ENCODE results near the gene BICRA.
"Not testable (repeated sequence)": the region's sequence is repeated elsewhere in the genome, so short reads cannot be mapped to it uniquely, and the experiment has no call there.

The BICRA gene

DNA sequence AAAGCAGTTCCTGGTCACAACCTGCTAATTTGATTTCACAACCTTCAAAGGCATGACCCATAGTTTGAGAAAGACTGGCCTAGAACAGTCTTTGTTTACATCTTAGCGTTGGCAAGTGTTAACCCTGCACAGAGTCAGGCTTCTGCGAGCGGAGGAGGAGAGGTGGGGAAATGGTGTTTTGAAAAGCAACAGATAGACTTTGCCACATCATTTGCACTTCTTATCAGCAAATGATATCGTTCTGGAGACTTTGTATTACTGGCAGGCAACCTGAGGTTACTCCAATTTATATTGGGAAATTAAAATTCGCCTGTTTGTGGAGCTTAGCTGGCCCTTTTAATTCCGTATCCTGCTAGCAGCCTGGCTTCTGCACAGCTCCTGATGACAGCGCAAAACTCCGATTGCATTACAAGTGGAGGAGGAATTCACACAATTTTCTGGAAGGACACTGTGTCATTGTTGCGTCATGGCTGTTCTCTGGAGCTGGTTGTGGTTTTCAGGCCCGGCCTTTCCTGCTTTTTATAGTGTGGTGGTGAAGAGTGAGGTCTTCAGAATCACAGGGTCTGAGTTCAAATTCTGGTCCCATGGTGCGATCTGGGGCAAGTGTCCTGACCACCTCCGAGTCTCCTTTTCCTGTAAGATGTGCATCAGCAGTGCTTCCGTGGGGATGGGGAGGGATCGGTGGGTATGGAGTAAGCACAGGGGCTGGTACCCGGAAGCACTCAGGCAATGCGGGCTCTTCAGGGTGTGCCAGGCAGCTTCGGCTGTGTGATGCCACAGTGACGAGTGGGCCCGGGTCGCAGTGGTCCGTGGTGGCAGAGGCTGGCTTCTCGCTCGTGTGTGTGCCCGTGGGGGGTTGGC lies 55.2 kb downstream of the BICRA start:
- no peak for DNase-seq

DNA sequence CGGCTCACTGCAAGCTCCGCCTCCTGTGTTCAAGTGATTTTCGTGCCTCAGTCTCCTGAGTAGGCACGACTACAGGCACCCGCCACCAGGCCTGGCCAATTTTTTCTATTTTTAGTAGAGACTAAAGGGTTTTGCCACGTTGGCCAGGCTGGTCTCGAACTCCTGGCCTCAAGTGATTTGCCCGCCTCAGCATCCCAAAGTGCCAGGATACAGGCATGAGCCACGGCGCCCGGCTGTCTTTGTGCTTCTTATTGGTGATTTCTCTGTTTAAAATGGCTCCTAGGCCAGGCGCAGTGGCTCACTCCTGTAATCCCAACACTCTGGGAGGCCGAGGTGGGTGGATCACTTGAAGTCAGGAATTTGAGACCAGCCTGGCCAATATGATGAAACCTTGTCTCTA lies 59.6 kb downstream of the BICRA start:
- not testable (repeated sequence) for DNase-seq

DNA sequence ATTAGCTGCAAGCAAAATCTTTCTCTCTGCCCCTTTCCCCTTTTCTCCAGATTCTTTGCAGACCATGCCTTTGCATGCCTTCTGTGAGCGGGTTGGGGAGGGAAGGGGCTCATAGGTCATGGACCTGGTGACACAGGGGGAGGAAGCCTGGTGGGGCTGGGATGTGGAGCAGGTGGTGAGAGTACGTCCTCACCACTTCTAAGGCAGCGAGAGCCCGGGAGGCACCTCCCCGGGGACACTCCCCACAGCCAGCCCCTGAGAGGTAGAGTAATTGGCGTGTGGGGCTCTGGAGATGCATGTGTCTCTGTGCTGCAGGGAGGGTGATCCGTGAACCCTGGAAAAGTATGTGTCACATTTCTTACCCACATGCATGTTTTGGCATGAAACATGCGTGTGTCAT lies 61.8 kb downstream of the BICRA start:
- no peak for DNase-seq

DNA sequence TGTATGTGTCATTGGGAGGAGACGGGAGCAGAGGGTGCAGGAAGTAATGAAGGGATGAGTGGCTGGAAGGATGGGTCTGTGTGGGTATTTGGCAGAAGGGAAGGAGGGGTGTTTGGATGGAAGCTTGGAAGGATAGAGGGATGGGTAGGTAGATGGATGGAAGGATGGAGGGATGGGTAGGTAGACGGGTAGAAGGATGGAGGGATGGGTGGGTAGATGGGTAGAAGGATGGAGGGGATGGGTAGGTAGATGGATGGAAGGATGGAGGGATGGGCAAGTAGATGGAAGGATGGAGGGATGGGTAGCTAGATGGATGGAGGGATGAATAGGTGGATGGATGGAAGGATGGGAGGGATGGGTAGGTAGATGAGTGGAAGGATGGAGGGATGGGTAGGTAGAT lies 62.6 kb downstream of the BICRA start:
- no peak for DNase-seq

DNA sequence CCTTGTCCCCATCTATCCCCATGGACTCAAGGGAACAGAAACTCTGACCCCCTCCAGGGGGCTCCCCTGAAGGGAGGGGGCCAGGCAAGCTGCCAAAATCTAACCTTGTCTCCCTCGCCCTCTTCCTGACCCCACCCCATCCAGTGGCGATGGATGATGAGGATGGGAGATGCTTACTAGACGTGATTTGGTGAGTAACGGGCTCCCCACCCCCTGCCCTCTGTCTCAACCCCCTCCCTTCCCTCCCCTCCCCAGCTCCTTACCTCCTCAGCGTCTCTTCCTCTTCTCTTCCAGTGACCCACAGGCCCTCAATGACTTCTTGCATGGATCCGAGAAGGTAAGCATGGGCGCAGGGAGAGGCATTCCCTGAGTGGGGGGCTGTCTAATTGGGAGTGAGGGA lies 64.5 kb downstream of the BICRA start:
- no peak for DNase-seq

DNA sequence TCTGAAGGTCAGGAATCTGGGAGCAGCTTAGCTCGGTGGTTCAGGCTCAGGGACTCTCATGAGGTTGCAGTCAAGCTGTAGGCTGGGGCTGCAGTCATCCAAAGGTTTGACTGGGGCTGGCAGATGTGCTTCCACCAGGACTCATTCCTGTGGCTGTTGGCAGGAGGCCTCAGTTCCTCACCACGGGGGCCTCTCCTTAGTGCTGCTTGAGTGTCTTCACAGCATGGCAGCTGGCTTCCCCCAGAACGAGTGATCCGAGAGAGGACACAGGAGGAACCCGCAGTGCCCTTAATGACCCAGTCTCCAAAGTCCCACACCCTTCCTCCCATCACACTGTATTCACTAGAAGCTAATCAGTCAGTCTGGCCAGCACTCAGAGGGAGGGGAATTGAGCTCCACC lies 65.6 kb downstream of the BICRA start:
- no peak for DNase-seq

DNA sequence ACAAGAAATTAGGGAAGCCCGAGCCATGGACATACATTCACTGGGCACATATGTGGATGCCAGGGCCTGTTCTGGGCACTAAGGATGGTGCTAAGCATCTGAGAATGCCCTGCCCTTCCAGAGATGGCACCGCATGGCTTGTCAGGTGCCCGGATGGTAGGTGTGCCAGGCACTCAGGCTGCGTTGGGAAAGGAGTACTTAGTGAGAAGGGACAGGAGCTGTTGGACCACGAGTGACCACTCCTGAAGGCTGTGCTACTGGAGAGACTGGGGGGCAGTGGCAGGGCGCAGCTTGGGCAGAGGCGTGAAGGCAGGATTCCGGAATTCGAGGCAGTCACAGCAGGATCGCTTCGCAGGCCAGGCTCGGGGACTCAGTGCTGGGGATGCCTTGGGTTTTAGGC lies 66.3 kb downstream of the BICRA start:
- no peak for DNase-seq

DNA sequence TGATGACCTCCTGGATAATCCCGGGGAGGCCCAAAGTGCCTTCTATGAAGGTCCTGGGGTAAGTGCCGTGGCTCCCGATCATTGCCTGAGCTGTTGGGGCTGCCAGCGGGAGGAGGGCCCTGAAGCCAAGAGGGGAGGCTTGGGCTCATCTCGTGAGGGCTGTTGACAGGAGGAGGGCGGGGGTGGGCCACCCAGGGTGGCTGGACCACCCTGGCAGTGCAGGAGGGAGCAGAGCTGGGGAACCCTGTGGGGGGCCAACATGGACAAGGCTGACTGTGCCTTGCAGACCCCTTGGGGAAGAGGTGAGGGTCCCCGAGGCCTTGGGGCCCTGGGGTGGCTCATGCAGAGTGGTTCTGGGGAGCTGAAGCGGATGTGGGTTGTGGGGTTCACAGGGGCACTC lies 66.9 kb downstream of the BICRA start:
- DNase-seq, result no peak

DNA sequence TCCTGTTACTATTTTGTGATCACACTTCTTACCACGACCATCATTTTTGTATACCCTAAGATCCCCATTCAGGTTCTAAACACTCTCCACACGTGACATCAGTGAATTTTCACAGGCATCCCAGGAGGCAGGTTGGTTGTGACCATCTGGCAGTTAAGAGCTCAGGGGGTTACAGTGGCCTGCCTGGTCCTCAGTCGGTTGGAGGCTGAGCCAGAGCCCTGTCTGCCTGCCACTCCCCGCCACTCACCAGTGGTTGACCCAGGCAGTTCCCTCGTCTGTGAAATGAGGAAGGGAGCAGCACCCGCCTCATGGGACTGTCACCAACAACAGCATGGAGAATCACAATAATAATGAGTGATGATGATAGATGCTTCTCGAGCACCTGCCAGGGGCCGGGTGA lies 67.9 kb downstream of the BICRA start:
- peak; percentile 30 for DNase-seq

DNA sequence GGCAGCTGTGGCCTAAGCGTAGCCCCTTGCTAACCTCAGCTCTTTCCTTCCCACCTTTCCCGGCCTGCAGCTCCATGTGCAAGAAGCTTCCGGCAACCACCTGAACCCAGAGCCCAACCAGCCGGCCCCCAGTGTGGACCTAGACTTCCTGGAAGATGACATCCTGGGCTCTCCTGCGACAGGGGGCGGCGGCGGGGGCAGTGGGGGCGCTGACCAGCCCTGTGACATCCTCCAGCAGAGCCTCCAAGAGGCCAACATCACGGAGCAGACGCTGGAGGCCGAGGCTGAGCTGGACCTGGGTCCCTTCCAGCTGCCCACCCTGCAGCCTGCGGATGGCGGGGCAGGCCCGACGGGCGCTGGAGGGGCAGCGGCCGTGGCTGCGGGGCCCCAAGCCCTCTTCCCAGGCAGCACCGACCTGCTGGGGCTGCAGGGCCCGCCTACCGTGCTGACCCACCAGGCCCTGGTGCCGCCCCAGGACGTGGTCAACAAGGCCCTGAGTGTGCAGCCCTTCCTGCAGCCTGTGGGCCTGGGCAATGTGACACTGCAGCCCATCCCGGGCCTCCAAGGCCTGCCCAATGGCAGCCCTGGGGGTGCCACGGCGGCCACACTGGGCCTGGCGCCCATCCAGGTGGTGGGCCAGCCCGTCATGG lies 70.4 kb downstream of the BICRA start:
- DNase-seq, result no peak

DNA sequence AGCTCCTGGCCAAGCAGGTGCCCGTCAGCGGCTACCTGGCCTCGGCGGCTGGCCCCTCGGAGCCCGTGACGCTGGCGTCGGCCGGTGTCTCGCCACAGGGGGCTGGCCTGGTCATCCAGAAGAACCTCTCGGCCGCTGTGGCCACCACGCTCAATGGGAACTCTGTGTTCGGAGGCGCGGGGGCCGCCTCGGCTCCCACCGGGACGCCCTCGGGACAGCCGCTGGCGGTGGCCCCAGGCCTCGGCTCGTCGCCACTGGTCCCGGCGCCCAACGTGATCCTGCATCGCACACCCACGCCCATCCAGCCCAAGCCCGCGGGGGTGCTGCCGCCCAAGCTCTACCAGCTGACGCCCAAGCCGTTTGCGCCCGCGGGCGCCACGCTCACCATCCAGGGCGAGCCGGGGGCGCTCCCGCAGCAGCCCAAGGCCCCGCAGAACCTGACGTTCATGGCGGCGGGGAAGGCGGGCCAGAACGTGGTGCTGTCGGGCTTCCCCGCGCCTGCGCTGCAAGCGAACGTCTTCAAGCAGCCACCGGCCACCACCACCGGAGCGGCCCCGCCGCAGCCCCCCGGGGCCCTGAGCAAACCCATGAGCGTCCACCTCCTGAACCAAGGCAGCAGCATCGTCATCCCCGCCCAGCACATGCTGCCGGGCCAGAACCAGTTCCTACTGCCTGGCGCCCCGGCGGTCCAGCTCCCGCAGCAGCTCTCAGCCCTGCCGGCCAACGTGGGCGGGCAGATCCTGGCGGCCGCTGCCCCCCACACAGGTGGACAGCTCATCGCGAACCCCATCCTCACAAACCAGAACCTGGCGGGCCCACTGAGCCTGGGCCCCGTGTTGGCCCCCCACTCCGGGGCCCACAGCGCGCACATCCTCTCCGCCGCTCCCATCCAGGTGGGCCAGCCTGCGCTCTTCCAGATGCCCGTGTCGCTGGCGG lies 71.3 kb downstream of the BICRA start:
- DNase-seq, result no peak

DNA sequence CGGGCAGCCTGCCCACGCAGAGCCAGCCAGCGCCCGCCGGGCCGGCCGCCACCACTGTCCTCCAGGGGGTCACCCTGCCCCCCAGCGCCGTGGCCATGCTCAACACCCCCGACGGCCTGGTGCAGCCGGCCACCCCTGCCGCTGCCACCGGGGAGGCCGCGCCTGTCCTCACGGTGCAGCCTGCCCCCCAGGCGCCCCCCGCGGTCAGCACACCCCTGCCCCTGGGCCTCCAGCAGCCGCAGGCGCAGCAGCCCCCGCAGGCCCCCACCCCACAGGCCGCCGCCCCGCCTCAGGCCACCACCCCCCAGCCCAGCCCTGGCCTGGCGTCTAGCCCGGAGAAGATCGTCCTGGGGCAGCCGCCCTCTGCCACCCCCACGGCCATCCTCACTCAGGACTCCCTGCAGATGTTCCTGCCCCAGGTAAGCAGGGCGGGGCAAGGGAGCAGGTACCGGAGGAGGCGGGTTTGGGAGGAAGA lies 72.0 kb downstream of the BICRA start:
- DNase-seq, result no peak

DNA sequence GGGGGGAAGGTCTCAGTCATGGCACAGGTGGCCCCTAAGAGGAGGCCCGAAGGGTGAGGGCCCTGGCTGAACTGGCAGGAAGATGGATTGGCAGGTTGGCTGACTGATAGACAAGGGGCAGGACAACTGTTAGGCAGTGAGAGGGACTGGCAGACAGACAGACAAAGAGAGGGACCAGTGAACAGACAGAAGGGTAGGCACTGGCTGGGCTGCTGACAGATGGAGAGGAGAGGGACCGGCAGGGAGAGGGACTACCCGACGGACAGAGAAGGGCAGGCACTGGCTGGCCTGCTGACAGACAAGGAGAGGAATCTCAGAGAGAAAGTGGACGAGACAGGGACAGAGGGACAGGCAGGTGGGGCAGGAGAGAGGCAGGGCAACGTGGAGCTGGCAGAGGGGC lies 72.5 kb downstream of the BICRA start:
- DNase-seq, result no peak

DNA sequence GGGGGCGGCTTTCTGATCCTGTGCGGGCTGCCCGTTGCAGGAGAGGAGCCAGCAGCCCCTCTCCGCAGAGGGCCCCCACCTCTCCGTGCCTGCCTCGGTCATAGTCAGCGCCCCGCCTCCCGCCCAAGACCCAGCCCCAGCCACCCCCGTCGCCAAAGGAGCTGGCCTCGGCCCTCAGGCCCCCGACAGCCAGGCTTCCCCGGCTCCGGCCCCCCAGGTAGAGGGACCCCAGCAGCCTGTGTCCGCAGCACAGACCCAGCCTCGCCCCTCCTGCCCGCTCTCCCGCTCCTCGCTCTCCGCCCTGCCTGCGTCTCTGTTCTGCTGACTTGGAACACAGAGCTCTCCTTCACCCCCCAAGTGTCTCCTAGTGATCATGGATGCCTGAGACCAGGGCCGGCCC lies 73.0 kb downstream of the BICRA start:
- DNase-seq, result no peak

DNA sequence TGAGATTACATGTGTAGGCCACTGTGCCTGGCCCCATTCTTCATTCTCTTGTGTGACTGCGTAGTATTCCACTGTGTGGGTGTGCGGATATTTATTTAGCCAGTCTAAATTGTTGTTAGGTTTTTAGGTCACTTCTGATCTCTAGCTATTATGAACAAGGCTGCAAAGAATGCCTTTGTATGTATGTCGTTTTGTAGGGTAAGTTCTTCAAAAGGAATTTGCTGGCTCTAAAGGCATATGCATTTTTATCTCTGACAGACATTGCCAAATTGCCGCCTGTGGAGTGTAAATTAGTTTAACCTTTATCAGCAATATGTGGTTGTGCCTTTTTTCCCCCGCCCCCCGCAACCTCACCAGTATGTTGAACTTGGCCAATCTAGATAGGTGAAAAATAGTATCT lies 74.0 kb downstream of the BICRA start:
- no peak for DNase-seq

DNA sequence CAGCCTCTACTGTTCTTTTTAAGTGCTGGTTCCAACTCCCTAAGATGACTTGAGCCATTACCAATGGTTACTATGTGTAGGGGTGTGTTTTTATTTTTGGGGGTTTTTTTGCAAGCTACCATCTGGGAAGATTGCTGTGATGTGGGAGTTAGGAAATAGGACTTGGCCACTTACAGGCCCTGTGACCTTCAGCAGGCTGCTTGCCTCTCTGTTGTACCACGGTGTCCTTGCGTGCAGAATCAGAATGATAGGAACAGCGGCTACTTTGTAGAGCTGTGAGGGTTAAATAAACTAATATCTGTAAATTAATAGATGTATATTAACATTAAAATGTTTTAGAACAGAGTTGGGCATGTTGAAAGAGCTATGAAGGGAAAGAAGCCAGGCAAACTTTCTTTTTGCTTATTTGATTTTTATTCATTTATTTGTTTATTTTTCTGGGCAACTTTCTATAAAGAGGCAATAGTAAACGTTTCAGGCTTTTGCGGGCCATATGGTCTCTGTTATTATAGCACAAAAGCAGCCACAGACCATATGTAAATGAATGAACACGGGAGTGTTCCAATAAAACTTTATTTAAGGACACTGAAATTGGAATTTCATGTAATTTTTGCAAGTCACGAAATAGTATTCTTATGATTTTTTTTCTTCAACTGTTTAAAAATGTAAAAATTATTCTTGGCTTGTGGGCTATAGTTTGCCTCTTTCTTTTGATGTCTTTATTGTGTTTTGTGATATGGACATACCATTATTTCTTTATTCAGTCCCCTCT lies 77.9 kb downstream of the BICRA start:
- no peak for DNase-seq

DNA sequence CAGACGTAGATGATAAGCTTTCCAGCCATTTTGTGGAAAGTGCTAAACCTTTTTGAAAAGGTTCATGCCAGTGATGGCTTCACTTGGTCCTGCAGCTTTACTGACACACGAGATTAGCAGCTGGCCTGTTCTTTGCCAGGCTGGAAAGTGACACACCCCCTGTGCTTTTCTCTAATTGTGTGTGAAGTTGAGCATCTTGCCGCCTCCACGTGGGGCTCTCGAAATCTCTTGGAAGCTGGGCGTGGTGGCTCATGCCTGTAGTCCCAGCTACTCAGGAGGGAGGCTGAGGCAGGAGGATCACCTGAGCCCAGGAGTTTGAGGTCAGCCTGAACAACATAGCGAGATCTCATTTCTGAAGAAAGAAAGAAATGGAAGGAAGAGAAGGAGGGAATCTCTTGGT lies 79.0 kb downstream of the BICRA start:
- DNase-seq, result no peak

DNA sequence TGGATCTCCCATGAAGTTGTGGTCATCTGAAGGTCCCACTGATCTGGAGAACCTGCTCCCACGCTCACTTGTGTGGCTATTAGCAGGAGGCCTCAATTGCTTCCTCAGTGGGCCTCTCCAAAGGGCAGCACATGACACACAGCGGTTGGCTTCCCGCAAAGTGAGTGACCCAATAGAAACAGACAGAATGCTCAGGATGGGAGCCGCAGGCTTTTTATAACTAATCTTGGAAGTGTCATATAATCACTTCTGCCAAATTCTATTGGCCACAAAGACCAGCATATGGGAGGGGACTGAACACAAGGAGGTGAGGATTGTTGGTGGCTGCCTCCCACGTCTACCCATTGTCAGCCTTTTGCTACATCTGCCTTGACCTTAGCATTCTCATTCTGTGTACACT lies 82.2 kb downstream of the BICRA start:
- DNase-seq, result no peak

DNA sequence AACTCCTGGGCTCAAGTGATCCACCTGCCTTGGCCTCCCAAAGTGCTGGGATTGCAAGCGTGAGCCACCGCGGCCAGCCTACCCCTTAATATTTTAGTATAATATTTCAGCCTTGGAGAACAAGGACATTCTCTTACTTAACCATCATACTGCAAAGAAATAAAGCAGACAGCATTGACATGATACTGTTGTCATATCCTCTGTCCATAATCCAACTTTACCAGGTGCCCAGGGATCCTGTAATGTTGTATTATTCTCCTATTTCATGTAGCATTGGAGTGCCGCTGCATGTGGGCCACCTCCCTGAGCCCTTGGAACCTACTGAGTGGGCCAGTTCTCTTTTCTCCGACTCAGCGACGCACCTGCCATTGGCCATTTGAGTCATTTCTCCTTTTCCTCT lies 82.8 kb downstream of the BICRA start:
- no peak for DNase-seq

DNA sequence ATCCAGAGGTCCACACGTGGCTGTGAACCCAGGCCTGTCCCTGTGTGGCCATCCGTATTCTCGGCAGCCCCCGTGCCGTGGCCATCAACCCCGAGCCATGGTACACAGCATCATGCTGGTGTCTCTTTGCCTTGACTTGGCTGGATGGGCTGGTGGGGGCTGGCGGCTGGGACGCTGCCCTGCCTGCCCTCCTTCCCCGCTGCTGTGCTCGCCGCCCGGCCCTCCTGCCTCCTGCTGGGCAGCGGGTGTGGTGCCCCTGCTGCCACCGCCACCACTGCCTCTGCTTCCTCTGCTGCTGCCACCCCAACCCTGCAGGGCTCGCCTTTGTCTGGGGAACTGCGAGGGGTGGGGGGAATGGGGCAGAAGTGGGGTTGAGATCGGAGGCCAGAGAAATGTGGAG lies 84.6 kb downstream of the BICRA start:
- no peak for DNase-seq

DNA sequence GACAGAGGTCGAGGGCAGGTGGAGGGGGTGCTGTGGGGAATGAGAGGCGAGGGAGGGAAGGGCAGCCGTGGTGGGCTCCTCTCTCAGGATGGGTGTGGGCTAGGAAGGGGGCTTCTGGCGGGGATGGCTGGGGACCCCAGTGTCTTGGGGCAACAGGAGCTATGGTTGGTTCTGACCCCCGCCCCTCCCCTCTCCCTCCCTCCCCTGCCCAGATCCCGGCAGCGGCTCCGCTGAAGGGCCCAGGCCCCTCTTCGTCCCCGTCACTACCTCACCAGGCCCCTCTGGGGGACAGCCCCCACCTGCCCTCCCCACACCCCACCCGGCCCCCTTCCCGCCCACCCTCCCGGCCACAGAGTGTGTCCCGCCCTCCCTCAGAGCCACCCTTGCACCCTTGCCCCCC lies 85.0 kb downstream of the BICRA start:
- DNase-seq, result no peak

DNA sequence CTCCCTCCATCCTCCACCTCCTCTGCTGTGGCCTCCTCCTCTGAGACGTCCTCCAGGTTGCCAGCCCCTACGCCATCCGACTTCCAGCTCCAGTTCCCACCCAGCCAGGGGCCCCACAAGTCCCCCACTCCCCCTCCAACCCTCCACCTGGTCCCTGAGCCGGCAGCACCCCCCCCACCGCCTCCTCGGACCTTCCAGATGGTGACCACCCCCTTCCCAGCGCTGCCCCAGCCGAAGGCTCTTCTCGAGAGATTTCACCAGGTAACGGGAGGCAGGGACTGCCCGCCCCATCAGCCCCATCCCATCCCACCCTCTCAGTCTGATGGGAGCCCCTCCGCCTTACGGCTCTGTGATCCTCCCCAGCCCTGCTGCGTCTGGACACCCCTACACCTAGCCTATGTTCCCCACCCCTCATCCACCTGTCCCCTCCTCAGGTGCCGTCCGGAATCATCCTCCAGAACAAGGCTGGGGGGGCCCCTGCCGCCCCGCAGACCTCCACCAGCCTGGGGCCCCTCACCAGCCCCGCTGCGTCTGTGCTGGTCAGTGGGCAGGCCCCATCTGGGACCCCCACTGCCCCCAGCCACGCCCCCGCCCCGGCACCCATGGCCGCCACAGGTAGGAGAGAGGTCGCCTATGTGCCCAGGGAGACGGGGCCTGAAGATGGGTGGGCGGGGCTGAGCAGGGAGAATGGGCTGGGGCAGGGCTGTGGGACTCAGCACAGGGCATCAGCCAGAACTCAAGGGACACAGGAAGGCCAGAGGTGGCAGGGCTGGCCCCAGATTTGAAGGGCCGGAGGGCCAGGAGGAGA lies 85.7 kb downstream of the BICRA start:
- DNase-seq, result no peak
